ENCODE results near the gene CACFD1. TPM values are rescaled to one million over a fixed set of nuclear protein-coding genes. Genes with fewer than 3 reads are reported as not detected.

The CACFD1 gene
- total RNA-seq, 1 donor from 2014 or later, result 15.0 TPM

- H3K36me3 Mint-ChIP-seq (ENCODE audit: low read depth), result no peaks in the 10 kb centered on the region
- ChIA-PET CTCF (no interaction called here), POLR2A (interaction anchor here (1.3 kb wide), 1 partner anchor 20 kb away, joined by 3 read pairs; the partner anchor contains the start of gene CACFD1)
- no peak for TF ChIP-seq CTCF (IDR thresholded peaks at IDR 0.05)
- H3K9me3 Mint-ChIP-seq, result no peaks in the 10 kb centered on the region
- ATAC-seq (ENCODE audit: low read depth) (no peak), DNase-seq (no peak)
- H3K27me3 Mint-ChIP-seq, result no peaks in the 10 kb centered on the region
- H3K4me3 Mint-ChIP-seq, result no peak overlapping the region
- intact Hi-C loops (cut with micrococcal nuclease), result no loop called here
- no peak overlapping the region for H3K27ac Mint-ChIP-seq
- peaks cover 30% of the 10 kb centered on the region for H3K4me1 Mint-ChIP-seq
Measured at GRCh38 chr9:133439337-133439736, 20.4 kb upstream of the CACFD1 start.

- ATAC-seq (ENCODE audit: low read depth), result peak; percentile 98
- H3K4me1 Mint-ChIP-seq, result peaks cover 30% of the 10 kb centered on the region
- H3K36me3 Mint-ChIP-seq (ENCODE audit: low read depth), result no peaks in the 10 kb centered on the region
- peak overlapping the region; percentile 92 for H3K27ac Mint-ChIP-seq
- no peaks in the 10 kb centered on the region for H3K27me3 Mint-ChIP-seq
- intact Hi-C loops (cut with micrococcal nuclease), result loop anchor here (1.0 to 2.0 kb wide), 3 partner anchors 12 to 20 kb away; partner anchors contain the start of gene CACFD1
- no peak overlapping the region for H3K4me3 Mint-ChIP-seq
- no peak for TF ChIP-seq CTCF (IDR thresholded peaks at IDR 0.05)
- ChIA-PET CTCF (no interaction called here), POLR2A (interaction anchor here (0.6 to 3.1 kb wide), 6 partner anchors 12 to 38 kb away, joined by 3 to 21 read pairs (median 4); partner anchors contain the start of genes CACFD1, REXO4 and SLC2A6)
- no peaks in the 10 kb centered on the region for H3K9me3 Mint-ChIP-seq
- DNase-seq, result peak; percentile 34
Measured at GRCh38 chr9:133440874-133441273, 18.9 kb upstream of the CACFD1 start.

GRCh38 chr9:133441571-133441970, 18.2 kb upstream of the CACFD1 start:
- Mint-ChIP-seq H3K36me3 (ENCODE audit: low read depth) (no peaks in the 10 kb centered on the region), H3K4me1 (peaks cover 30% of the 10 kb centered on the region), H3K27ac (peak overlapping the region; percentile 92), H3K9me3 (no peaks in the 10 kb centered on the region), H3K4me3 (peak overlapping the region; percentile 41), H3K27me3 (no peaks in the 10 kb centered on the region)
- intact Hi-C loops (cut with micrococcal nuclease), result loop anchor here (1.0 to 2.0 kb wide), 3 partner anchors 12 to 21 kb away; partner anchors contain the start of gene CACFD1
- CTCF ChIA-PET, result no interaction called here
- no peak for DNase-seq
- POLR2A ChIA-PET, result interaction anchor here (1.4 to 3.1 kb wide), 2 partner anchors 19 to 22 kb away, joined by 4 to 21 read pairs; partner anchors contain the start of gene CACFD1
- TF ChIP-seq CTCF (IDR thresholded peaks at IDR 0.05), result no peak
- no peak for ATAC-seq (ENCODE audit: low read depth)

GRCh38 chr9:133443248-133443647, 16.5 kb upstream of the CACFD1 start:
- no peak for ATAC-seq (ENCODE audit: low read depth)
- intact Hi-C loops (cut with micrococcal nuclease), result no loop called here
- POLR2A ChIA-PET, result interaction anchor here (3.1 kb wide), 1 partner anchor 17 kb away, joined by 21 read pairs; the partner anchor contains the start of gene CACFD1
- no peaks in the 10 kb centered on the region for H3K27me3 Mint-ChIP-seq
- peaks cover 26% of the 10 kb centered on the region for H3K4me1 Mint-ChIP-seq
- H3K4me3 Mint-ChIP-seq, result no peak overlapping the region
- DNase-seq, result no peak
- H3K27ac Mint-ChIP-seq, result no peak overlapping the region
- H3K9me3 Mint-ChIP-seq, result no peaks in the 10 kb centered on the region
- no peaks in the 10 kb centered on the region for H3K36me3 Mint-ChIP-seq (ENCODE audit: low read depth)
- TF ChIP-seq CTCF (IDR thresholded peaks at IDR 0.05), result no peak
- CTCF ChIA-PET, result no interaction called here

GRCh38 chr9:133443982-133444381, 15.8 kb upstream of the CACFD1 start:
- Mint-ChIP-seq H3K4me3 (no peak overlapping the region), H3K27ac (no peak overlapping the region), H3K9me3 (no peaks in the 10 kb centered on the region), H3K27me3 (no peaks in the 10 kb centered on the region), H3K36me3 (ENCODE audit: low read depth) (no peaks in the 10 kb centered on the region), H3K4me1 (peaks cover 26% of the 10 kb centered on the region)
- intact Hi-C loops (cut with micrococcal nuclease), result no loop called here
- CTCF ChIA-PET, result no interaction called here
- ATAC-seq (ENCODE audit: low read depth), result no peak
- POLR2A ChIA-PET, result no interaction called here
- no peak for DNase-seq
- TF ChIP-seq CTCF (IDR thresholded peaks at IDR 0.05), result no peak
